H1 (cell line): ENCODE results near the gene NPY1R. TPM values are rescaled to one million over a fixed set of nuclear protein-coding genes. Genes with fewer than 3 reads are reported as not detected.

ENCODE experiments used
- EZH2 ChIP-seq: fragments of 200-600 bp; sonication (generic); IDR thresholded peaks from 2 replicates; pipeline ENCODE4 v1.7.1; 2012; ENCODE audit warnings: low read depth, mild to moderate bottlenecking, moderate library complexity, low read length, inconsistent platforms; ENCODE audit not compliant: severe bottlenecking
- polyA plus RNA-seq, 7 experiments: library from polyadenylated mRNA; depleted of rRNA in 3 of 7; stranded (reverse) in 5 of 7; unstranded in 2 of 7; fragments of >200 nt in 5 of 7; fragments of 200-250 nt in 2 of 7; gene quantifications; 1 replicate in 5 of 7; 2 replicates in 1 of 7; 4 replicates in 1 of 7; pipeline versions ENCODE4 v1.2.1 to v1.2.3, GENCODE V29; 2011 to 2013; ENCODE audit warnings: missing spikeins in 2 of 7, mixed read lengths in 2 of 7
- total RNA-seq: library from RNA; stranded (reverse); fragmentation: NEBNext Ultra II Directional; extraction: Animal tissue kit (Norgen Biotek cat#: 25700); gene quantifications from 2 replicates; pipeline ENCODE4 v1.2.1, GENCODE V29; 2021

NPY1R gene
- total and polyA plus RNA-seq, 2 of the 8 experiments (the other 6 are each of a cell fraction or from before 2014, with no cell fraction given): 5.9 to 6.3 TPM

DNA sequence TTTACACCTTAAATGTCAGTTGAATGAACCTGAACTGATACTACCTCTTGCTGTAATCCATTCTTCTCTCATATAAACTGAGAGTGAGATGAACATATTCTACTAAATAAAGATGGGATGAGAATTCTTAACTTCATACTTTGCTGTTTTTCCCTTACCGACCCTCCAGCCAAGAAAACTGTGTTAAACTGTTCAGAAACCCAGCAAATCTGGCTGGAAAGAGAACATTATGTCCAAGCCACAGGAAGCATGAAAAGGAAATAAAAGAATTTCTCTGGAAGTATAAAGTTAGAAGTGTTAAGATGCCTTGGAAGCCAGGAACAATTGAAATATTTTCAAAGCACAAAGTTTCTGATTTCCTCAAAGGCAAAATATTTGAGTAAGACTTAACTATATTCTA is 22.9 kb downstream of the NPY1R start (continued):
- no peak for TF ChIP-seq EZH2
- TF ChIP-seq, all 59 proteins: peak for 0
